GM10266 (cell line): ENCODE results near the gene FARS2.

Experiments
- DNase-seq: peaks from one replicate; pipeline ENCODE4 v3.0.0; 2012; ENCODE audit errors: extremely low spot score
- TF ChIP-seq, protein P1 (sequence below): IDR thresholded peaks from 2 replicates; pipeline ENCODE4 v1.5.1; 2012; ENCODE audit warnings: mild to moderate bottlenecking, low read depth; ENCODE audit not compliant: control insufficient read depth, insufficient read depth; ENCODE audit errors: missing control alignments

Gene FARS2

DNA sequence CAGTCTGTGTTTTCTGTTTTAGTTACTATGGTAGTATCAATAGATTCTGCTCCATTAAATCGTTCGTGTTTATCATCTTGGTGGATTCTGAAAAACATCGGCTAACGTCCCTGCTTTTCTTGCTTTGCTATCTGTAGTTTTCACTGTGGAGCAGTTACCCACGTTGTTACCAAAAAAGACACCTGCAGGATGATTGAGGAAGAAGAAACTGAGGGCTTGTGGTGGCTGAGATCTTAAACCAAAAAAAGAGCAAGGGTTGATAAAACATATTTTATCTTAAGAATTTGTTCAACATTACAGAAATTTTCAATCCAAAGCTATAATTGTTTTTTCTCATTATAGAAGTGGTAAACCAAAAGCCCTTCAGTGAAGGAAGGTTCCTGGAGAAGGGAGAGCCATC lies 166.3 kb downstream of the FARS2 start:
- TF ChIP-seq, protein P1, sequence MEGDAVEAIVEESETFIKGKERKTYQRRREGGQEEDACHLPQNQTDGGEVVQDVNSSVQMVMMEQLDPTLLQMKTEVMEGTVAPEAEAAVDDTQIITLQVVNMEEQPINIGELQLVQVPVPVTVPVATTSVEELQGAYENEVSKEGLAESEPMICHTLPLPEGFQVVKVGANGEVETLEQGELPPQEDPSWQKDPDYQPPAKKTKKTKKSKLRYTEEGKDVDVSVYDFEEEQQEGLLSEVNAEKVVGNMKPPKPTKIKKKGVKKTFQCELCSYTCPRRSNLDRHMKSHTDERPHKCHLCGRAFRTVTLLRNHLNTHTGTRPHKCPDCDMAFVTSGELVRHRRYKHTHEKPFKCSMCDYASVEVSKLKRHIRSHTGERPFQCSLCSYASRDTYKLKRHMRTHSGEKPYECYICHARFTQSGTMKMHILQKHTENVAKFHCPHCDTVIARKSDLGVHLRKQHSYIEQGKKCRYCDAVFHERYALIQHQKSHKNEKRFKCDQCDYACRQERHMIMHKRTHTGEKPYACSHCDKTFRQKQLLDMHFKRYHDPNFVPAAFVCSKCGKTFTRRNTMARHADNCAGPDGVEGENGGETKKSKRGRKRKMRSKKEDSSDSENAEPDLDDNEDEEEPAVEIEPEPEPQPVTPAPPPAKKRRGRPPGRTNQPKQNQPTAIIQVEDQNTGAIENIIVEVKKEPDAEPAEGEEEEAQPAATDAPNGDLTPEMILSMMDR, result no peak
- DNase-seq, result no peak

DNA sequence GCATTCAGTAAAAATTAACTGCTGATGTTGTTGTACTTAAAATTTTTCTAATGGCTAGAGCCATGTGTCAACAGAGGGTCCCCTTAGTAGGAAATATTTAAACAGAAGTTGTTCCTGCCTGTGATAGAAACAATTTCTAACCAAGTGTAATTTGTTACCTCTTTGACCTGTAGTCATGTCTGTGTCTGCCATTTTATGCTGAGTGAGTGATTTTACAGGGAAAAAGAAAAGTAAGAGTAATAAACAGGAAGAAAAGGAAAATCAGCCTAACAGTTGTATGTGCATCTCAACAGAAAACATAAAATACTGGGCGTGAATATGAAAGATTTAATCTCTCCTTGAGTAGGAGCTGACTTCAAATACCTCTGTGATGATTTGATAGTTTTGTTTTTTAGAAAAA lies 172.0 kb downstream of the FARS2 start:
- DNase-seq, result no peak
- TF ChIP-seq, protein P1, result no peak

DNA sequence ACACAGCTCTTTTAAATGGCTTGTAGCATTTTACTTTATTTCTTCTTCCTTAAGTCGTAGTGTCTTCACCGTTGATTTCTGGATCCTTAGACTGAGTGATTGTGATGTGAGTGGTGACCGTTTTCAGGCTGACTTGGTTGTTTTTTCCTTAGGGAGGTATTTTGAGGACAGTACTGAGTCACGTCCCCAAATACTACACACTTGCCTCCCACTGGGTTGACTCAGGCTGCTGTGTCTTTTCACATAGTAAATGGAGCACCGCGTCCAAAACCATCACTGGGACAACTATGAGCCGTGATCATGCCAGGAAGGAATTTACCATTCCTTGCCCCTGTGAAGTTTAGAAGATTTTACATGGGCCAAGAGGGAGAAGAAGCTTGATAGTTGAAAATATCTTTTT lies 174.1 kb downstream of the FARS2 start:
- TF ChIP-seq, protein P1, result no peak
- DNase-seq, result no peak

DNA sequence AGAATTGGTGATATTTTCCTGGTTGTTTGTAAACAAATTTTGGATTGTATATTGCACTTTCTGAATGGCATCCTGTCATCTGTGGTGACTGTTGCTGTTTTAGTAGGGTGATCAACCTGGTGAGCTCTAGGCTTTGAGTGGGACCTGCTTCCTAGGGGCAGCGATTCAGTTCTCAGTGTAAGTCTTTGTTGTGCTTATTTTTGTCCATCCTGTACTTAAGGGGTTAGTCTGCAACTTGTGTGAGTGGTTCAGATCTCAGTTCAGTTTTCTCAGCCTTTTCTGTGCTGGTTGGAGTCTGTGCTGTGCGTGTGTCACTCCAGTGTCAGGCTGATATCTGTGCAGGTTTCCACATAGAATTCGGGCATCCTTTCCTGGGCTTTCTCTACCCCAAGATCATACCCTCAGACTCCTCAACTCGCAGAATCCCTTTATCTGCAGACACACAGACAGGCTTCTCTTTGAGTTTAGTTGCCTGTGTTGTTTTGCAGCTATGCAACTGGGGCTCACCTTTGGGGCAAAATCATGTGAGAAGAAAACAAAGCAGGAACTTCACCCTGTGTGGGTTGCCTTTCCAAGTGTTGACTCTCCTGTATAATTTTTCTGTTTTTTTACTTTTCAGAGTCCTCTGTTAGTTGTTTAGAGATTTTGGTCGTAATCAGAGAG lies 177.7 kb downstream of the FARS2 start:
- TF ChIP-seq, protein P1, result no peak
- no peak for DNase-seq

DNA sequence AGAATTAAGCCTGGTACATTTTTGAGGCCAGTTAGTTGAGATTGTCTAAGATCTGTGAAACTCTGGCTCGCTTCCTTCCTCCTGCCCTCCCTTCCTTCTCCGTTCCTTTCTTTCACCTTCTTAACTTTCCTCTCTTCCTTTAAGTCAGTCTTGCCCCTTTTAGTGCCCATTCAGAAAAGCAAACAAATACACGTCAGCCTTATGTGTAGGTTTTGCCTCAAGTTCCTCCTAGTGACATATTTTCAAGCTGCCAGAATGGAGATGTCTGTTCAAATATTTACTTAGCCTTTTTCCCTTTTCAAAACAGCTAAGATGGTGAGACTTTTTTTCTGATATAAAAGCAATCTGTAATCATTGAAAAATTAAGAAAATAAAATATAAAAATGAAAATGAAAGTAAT lies 178.4 kb downstream of the FARS2 start:
- TF ChIP-seq, protein P1, result no peak
- no peak for DNase-seq

DNA sequence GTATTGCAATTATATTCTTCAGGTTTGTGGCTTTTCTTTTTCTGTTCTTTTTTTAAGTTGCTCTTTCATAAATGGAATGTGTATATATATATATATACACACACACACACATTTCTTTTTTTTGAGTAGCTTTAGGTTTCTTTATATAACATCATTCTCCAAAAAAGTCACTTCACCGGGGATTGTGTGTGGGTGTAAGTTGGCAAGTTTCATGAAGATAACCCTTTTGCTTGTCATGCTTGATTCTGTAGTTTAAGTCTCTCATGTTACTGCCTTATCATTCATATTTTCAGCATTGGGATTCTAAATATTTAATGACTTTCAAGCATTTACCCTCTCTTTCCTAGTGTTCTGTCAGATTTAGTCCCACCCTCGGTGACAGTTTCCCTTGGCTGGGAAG lies 181.0 kb downstream of the FARS2 start:
- DNase-seq, result no peak
- TF ChIP-seq, protein P1, result no peak

DNA sequence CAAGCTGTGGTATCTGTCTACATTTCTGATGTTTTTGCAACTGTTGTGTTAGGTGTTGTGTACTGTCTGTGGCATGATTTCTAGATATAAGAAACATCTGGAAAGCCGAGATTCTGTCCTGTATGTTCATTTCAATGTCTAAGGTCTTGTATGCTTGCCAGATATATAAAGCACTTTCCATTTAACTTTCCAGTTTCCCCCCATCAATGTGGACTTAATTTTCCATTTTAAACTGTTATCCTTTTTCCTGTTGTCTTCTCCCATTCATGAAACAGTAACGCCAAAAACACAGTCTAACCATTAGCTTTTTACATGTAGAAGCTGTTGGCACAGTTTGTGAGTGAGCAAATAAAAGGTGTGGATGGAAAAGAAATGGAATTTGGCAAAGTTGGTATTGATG lies 181.6 kb downstream of the FARS2 start:
- TF ChIP-seq, protein P1, result no peak
- no peak for DNase-seq
